HG03469 (cell line): Measurements from ENCODE around the gene PMM2.

Experiments
- ATAC-seq: cut with Tn5 transposase; IDR thresholded peaks from one replicate; pipeline ENCODE4 v1.9.1; 2021; ENCODE audit warnings: mild to moderate bottlenecking, moderate library complexity, moderate number of reproducible peaks; ENCODE audit not compliant: unreplicated experiment

The PMM2 gene

GRCh38 chr16:8849411-8850011 lies 51.9 kb downstream of the PMM2 start:
- ATAC-seq = no peak

- no peak for ATAC-seq
Measured at GRCh38 chr16:8850279-8850885, 52.7 kb downstream of the PMM2 start.

GRCh38 chr16:8851761-8852403 lies 54.2 kb downstream of the PMM2 start:
- ATAC-seq = no peak

- no peak for ATAC-seq
Measured at GRCh38 chr16:8852534-8852933, 54.9 kb downstream of the PMM2 start.

GRCh38 chr16:8853150-8853549 lies 55.5 kb downstream of the PMM2 start:
- no peak for ATAC-seq

GRCh38 chr16:8853611-8854010 lies 56.0 kb downstream of the PMM2 start:
- no peak for ATAC-seq

GRCh38 chr16:8854298-8854948 lies 56.8 kb downstream of the PMM2 start:
- ATAC-seq = no peak

GRCh38 chr16:8855051-8855786 lies 57.6 kb downstream of the PMM2 start:
- no peak for ATAC-seq

- no peak for ATAC-seq
Measured at GRCh38 chr16:8855972-8856371, 58.3 kb downstream of the PMM2 start.

- ATAC-seq = no peak
Measured at GRCh38 chr16:8858994-8859912, 61.6 kb downstream of the PMM2 start.

GRCh38 chr16:8859913-8860881 lies 62.6 kb downstream of the PMM2 start:
- ATAC-seq = no peak

GRCh38 chr16:8861563-8862308 lies 64.1 kb downstream of the PMM2 start:
- ATAC-seq = no peak

GRCh38 chr16:8862309-8863130 lies 64.9 kb downstream of the PMM2 start:
- ATAC-seq = no peak

- ATAC-seq = no peak
Measured at GRCh38 chr16:8863594-8864424, 66.2 kb downstream of the PMM2 start.

GRCh38 chr16:8864480-8865110 lies 67.0 kb downstream of the PMM2 start:
- no peak for ATAC-seq
